Measurements from ENCODE around the gene PARD3.

The PARD3 gene

DNA sequence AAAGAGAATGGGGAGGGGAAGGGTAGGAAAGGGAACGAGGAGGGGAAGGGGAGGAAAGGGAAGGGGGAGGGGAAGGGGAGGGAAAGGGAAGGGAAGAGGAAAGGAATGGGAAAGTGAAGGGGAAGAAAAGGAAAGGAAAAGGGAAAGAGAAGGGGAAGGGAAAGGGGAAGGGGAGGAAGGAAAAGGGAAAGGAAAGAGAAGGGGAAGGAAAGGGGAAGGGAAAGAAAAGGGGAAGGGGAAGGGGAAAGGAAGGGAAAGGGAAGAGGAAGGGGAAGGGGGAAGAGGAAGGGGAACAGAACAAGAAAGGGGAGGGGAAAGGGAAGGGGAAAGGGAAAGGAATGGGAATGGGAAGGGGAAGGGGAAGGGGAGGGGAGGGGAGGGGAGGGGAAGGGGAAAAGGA lies 352.1 kb downstream of the PARD3 start:
- CTCF ChIA-PET: no interaction called here
- POLR2A ChIA-PET: no interaction called here
- no peak for TF ChIP-seq SUZ12 (IDR thresholded peaks at IDR 0.05)
- TF ChIP-seq FOXA1 (IDR thresholded peaks at IDR 0.05): no peak
- no peak for DNase-seq (ENCODE audit: extremely low spot score)

- ChIA-PET CTCF (no interaction called here), POLR2A (no interaction called here)
- no peak for DNase-seq (ENCODE audit: extremely low spot score)
- TF ChIP-seq FOXA1 (IDR thresholded peaks at IDR 0.05) (no peak), SUZ12 (IDR thresholded peaks at IDR 0.05) (no peak), BHLHE40 (IDR thresholded peaks at IDR 0.05; ENCODE audit: borderline replicate concordance) (no peak), FOXM1 (IDR thresholded peaks at IDR 0.05; ENCODE audit: borderline replicate concordance) (no peak), ZNF384 (IDR thresholded peaks at IDR 0.05) (no peak), L3MBTL2 (conservative IDR thresholded peaks at IDR 0.05) (no peak)
- TF ChIP-seq, protein P1, sequence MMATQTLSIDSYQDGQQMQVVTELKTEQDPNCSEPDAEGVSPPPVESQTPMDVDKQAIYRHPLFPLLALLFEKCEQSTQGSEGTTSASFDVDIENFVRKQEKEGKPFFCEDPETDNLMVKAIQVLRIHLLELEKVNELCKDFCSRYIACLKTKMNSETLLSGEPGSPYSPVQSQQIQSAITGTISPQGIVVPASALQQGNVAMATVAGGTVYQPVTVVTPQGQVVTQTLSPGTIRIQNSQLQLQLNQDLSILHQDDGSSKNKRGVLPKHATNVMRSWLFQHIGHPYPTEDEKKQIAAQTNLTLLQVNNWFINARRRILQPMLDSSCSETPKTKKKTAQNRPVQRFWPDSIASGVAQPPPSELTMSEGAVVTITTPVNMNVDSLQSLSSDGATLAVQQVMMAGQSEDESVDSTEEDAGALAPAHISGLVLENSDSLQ (IDR thresholded peaks at IDR 0.05): no peak
Measured at GRCh38 chr10:34462056-34462455, 353.0 kb downstream of the PARD3 start.

GRCh38 chr10:34454590-34455261 lies 360.4 kb downstream of the PARD3 start:
- no peak for TF ChIP-seq TARDBP (IDR thresholded peaks at IDR 0.05)
- no peak for TF ChIP-seq HDGF (IDR thresholded peaks at IDR 0.05; ENCODE audit: borderline replicate concordance)
- no peak for TF ChIP-seq CTBP1 (IDR thresholded peaks at IDR 0.05; ENCODE audit: borderline replicate concordance)
- no peak for TF ChIP-seq BHLHE40 (IDR thresholded peaks at IDR 0.05; ENCODE audit: borderline replicate concordance)
- no peak for TF ChIP-seq FOXK2 (IDR thresholded peaks at IDR 0.05)
- TF ChIP-seq, protein P1 (IDR thresholded peaks at IDR 0.05): no peak
- TF ChIP-seq ELF4 (IDR thresholded peaks at IDR 0.05): no peak
- no peak for TF ChIP-seq SUZ12 (IDR thresholded peaks at IDR 0.05)
- TF ChIP-seq FOXM1 (IDR thresholded peaks at IDR 0.05; ENCODE audit: borderline replicate concordance): no peak
- TF ChIP-seq ARNT (IDR thresholded peaks at IDR 0.05): no peak
- TF ChIP-seq FOXA1 (IDR thresholded peaks at IDR 0.05): no peak
- no peak for TF ChIP-seq NFRKB (IDR thresholded peaks at IDR 0.05)
- no peak for TF ChIP-seq LEF1 (IDR thresholded peaks at IDR 0.05; ENCODE audit: borderline replicate concordance)
- no peak for TF ChIP-seq L3MBTL2 (conservative IDR thresholded peaks at IDR 0.05)
- TF ChIP-seq ZNF384 (IDR thresholded peaks at IDR 0.05): no peak
- TF ChIP-seq SP1 (IDR thresholded peaks at IDR 0.05): no peak
- POLR2A ChIA-PET: no interaction called here

GRCh38 chr10:34449836-34450235 lies 365.3 kb downstream of the PARD3 start:
- no peak for TF ChIP-seq FOXA1 (IDR thresholded peaks at IDR 0.05)
- TF ChIP-seq, protein P1 (IDR thresholded peaks at IDR 0.05): no peak
- TF ChIP-seq TARDBP (IDR thresholded peaks at IDR 0.05): no peak
- no peak for TF ChIP-seq ELF4 (IDR thresholded peaks at IDR 0.05)
- no peak for TF ChIP-seq LEF1 (IDR thresholded peaks at IDR 0.05; ENCODE audit: borderline replicate concordance)
- TF ChIP-seq SUZ12 (IDR thresholded peaks at IDR 0.05): no peak
- TF ChIP-seq CTBP1 (IDR thresholded peaks at IDR 0.05; ENCODE audit: borderline replicate concordance): no peak
- TF ChIP-seq ZNF384 (IDR thresholded peaks at IDR 0.05): no peak
- no peak for TF ChIP-seq L3MBTL2 (conservative IDR thresholded peaks at IDR 0.05)
- no peak for TF ChIP-seq BHLHE40 (IDR thresholded peaks at IDR 0.05; ENCODE audit: borderline replicate concordance)
- no peak for TF ChIP-seq NFRKB (IDR thresholded peaks at IDR 0.05)
- ChIA-PET POLR2A (no interaction called here), CTCF (no interaction called here)
- no peak for DNase-seq (ENCODE audit: extremely low spot score)

More at GRCh38 chr10:34454590-34455261, 360.4 kb downstream of the PARD3 start:
- DNase-seq (ENCODE audit: extremely low spot score): no peak
- CTCF ChIA-PET: interaction anchor here (0.6 kb wide), 1 partner anchor 150 kb away, joined by 4 read pairs; no protein-coding TSS in a partner anchor

GRCh38 chr10:34446049-34446448 lies 369.0 kb downstream of the PARD3 start:
- ChIA-PET CTCF (interaction anchor here (0.6 kb wide), 1 partner anchor 206 kb away, joined by 3 read pairs; no protein-coding TSS in a partner anchor), POLR2A (no interaction called here)
- no peak for DNase-seq (ENCODE audit: extremely low spot score)
- TF ChIP-seq ZNF384 (IDR thresholded peaks at IDR 0.05): no peak
- TF ChIP-seq, protein P1 (IDR thresholded peaks at IDR 0.05): no peak
- no peak for TF ChIP-seq TARDBP (IDR thresholded peaks at IDR 0.05)
- no peak for TF ChIP-seq FOXK2 (IDR thresholded peaks at IDR 0.05)
- TF ChIP-seq FOXA1 (IDR thresholded peaks at IDR 0.05): no peak
- TF ChIP-seq CTBP1 (IDR thresholded peaks at IDR 0.05; ENCODE audit: borderline replicate concordance): no peak
- TF ChIP-seq HDGF (IDR thresholded peaks at IDR 0.05; ENCODE audit: borderline replicate concordance): no peak
- no peak for TF ChIP-seq NFRKB (IDR thresholded peaks at IDR 0.05)
- TF ChIP-seq L3MBTL2 (conservative IDR thresholded peaks at IDR 0.05): no peak
- no peak for TF ChIP-seq ELF4 (IDR thresholded peaks at IDR 0.05)
- TF ChIP-seq LEF1 (IDR thresholded peaks at IDR 0.05; ENCODE audit: borderline replicate concordance): no peak
- TF ChIP-seq SP1 (IDR thresholded peaks at IDR 0.05): no peak
- no peak for TF ChIP-seq FOXM1 (IDR thresholded peaks at IDR 0.05; ENCODE audit: borderline replicate concordance)
- TF ChIP-seq ARNT (IDR thresholded peaks at IDR 0.05): no peak
